Glomerular visceral epithelial cell (primary cell): Measurements from ENCODE around the gene ZNF283.
"Not testable (repeated sequence)": the region's sequence is repeated elsewhere in the genome, so short reads cannot be mapped to it uniquely, and the experiment has no call there.

Experiments used
- DNase-seq: peaks from one replicate; pipeline ENCODE4 v3.0.0-alpha.2; 2016; ENCODE audit errors: extremely low spot score

Gene ZNF283

DNA sequence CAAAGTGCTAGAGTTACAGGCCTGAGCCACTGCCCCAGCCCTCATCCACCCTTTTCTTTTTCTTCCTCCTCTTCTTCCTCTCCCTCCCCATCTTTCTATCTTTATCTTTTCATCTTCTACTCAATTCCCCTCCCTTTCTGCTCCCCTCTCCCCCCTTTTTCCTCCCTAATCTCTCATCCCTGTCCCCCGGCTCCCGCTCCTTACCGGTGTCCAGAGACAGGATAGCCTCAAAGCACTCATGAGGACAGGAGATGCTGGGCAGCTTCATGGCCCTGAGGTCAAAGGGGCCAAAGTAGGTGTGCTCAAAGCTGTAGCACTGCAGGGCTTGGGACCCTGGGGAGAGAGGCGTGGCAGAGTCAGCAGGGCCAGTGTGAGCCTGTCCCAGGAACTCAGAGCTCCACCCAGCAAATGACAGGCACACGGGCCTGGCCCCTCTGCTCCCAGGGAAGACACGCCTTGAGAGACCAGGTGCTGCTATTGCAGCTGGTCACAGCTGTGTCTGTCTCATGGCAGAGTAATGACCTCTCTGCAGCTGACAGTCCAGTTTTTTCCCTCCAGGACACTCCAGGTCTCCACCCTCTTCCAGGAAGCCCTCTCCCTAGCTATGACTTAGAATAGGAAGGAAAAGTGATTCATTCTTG, 27.5 kb upstream of the ZNF283 start:
- DNase-seq, result no peak

DNA sequence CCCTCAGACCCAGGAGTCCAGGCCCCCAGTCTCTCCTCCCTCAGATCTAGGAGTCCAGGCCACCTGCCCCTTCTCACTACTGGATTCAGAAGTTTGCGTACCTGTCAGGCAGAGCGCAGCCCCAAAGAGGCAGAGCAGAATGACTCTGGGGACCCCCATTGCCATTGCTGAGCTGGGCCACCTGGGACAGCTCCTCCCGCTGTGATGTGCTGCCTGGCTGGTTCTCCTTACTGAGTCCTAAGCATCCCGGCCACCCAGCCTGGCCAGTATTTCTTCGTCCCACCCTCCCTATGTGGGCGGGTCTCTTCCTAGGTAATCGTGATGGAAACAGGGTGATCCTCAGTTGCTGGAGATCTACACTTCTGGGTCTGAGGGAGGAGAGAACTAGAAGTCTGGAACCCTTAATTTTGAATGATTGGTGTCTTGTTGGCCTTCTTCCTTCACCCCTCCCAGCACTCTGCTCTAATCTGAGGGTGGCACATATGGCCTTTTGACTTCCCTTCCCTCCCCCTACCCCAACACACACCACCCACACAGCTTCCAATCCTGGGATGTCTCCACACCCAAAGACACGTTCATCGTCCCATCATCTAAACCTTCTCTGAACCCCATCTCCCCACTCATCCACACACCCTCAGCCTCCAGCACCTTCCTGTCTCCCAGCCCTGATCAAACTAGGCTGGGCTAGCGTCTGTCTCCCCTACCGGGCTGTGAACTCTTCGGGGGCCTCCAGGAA, 24.7 kb upstream of the ZNF283 start, which contains the start of gene LYPD5:
TSS of gene LYPD5 (minus strand) at position 232 of the 736 bp plus-strand sequence. CDS start at position 165, 67 bp downstream.
- DNase-seq, result no peak

- no peak for DNase-seq
Observed at GRCh38 chr19:43804432-43804831, 22.7 kb upstream of the ZNF283 start.

GRCh38 chr19:43806401-43806800, 20.7 kb upstream of the ZNF283 start:
- DNase-seq, result not testable (repeated sequence)

- no peak for DNase-seq
Observed at GRCh38 chr19:43806848-43807247, 20.3 kb upstream of the ZNF283 start.

- no peak for DNase-seq
Observed at GRCh38 chr19:43807651-43808050, 19.5 kb upstream of the ZNF283 start.

DNA sequence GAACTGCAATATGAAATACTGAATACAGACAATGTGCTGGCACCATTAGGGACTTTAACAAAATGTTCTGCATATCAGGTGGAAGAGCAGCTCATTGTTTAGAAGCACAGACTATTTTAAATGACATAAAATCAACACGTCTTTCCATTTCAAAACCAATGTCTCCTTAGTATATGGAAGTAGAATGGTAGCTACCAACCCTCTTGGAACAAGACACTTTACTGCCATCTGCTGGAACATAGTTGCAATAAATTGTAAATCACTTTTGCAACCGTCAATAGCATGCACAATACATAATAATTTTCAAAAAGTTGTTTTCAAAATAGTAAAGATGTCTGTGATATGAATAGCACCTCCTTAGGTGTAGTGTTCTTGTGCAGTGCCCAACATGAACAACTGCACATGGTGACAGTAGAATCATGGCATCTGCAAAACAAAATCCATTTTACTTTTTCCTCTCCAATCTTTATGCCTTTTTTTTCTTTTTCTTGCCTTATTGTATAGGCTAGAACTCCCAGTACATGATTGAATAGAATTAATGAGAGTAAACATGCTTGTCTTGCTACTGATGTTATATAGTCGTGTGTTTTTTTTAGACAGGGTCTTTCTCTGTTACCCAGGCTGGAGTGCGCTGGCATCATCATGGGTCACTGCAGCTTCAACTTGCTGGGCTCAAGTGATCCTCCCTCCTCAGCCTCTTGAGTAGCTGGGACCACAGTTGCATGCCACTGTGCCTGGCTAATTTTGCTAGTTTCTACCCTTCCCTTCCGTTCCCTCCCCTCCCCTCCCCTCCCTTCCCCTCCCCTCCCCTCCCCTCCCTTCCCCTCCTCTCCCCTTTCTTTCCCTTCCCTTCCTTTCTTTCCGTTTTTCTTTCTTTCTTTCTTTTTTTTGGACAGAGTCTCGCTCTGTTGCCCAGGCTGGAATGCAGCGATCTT, 17.1 kb upstream of the ZNF283 start:
- peak; percentile 50 for DNase-seq

DNA sequence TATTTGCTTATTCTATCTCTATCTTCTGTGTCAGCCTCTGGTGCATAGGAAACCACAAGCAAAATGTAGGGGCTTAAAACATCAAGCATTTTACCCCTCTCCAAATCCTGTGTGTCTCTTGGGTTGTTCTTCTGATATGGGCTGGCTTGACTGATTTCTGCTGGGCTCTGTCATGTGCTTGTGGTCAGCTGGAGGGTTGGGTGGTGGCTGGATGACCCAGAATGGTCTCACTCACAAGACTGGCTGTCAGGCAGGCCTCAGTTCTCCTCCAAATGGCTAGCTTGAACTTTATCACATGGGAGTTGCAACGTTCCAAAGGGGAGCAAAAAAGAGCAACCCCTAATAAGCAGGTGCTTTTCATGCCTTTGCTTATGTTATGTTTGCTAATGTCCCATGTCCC, 15.3 kb upstream of the ZNF283 start:
- no peak for DNase-seq

DNA sequence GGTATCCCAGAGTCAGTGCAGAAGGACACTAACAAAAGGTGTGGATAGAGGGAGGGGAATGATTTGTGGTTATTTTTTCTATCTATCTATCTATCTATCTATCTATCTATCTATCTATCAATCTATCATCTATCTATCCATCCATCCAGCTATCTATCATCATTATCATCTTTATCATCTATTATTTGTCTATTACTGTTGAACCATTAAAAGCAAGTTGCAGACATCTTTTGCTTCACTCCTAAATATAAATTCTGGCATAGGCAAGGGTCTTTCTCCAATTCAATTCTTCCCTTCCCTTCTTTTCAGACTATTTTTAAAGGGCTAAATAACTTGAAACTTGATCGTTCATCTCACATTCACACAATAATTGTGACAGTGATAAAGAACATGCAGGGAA, 14.9 kb upstream of the ZNF283 start:
- no peak for DNase-seq

GRCh38 chr19:43812688-43813087, 14.4 kb upstream of the ZNF283 start:
- no peak for DNase-seq

- no peak for DNase-seq
Observed at GRCh38 chr19:43814663-43815352, 12.3 kb upstream of the ZNF283 start.

- DNase-seq, result not testable (repeated sequence)
Observed at GRCh38 chr19:43817454-43817853, 9.7 kb upstream of the ZNF283 start.

GRCh38 chr19:43818500-43818899, 8.6 kb upstream of the ZNF283 start:
- no peak for DNase-seq

DNA sequence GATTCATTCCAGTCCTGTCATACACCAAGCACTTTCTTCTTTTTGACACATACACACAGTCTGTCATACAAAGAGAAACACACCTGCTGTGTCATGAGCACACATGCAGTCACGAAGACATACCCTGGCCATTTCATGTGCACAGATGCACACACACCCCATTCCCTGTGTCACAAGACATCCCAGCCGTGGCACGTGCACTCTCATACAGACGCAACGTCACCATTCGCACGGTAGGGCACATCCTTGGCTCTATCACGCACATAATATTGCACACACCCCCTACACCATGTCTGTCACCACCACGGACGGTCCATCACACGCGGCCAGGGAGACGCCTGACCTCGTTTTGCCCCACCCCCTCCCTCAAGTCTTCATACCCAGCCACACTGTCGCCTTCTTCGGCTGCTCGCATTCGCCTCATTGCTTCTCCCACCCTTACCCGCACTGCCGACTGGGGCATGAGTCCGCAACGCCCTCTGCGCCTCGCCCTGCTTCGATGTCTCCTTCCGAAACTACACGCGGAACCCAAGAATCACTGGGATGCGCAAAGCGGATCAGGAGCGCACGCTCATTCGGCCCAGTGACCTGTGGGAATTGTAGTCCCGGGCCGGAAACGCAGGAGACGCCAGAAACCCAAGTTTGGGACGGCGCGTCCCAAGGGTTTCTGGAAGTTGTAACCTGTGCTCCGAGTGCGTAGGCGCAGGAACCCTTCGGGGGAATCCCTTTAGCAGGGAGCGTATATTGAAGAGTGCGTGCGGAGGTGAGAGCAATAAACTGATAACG, 6.8 kb upstream of the ZNF283 start:
- no peak for DNase-seq

- DNase-seq, result no peak
Observed at GRCh38 chr19:43820884-43821215, 6.3 kb upstream of the ZNF283 start.

DNA sequence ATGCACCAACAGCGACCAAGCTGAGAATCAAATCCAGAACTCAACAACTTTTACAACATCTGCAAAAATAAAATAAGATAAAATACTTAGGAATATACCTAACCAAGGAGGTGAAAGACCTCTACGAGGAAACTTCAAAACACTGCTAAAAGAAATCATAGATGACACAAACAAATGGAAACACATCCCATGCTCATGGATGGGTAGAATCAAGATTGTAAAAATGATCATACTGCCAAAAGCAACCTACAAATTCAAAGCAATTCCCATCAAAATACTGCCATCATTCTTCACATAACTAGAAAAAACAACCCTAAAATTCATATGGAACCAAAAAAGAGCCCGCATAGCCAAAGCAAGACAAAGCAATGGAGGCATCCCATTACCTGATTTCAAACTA, 3.3 kb upstream of the ZNF283 start:
- not testable (repeated sequence) for DNase-seq

- not testable (repeated sequence) for DNase-seq
Observed at GRCh38 chr19:43824572-43824971, 2.5 kb upstream of the ZNF283 start.

DNA sequence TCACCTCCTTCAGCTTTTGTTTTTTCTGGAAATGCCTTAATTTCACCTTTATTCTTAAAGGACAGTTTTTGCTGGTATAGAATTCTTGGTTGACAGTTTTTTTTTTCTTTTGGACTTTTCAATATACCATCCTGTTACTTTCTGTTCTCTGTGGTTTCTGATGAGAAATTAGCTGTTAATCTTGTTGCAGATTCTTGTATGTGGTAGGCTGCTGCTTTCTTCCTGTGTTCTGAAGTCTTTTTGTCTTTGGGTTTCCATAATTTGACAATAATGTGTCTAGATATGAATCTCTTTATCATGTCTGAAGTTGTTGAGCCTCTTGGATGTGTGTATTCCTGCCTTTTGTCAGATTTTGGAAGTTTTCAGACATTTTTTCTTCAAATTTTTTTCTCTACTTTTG, 12.0 kb downstream of the ZNF283 start:
- DNase-seq, result no peak

- no peak for DNase-seq
Observed at GRCh38 chr19:43842007-43842406, 14.9 kb downstream of the ZNF283 start.

- no peak for DNase-seq
Observed at GRCh38 chr19:43847246-43847645, 20.1 kb downstream of the ZNF283 start.

- DNase-seq, result peak; percentile 12
Observed at GRCh38 chr19:43847884-43848283, 20.8 kb downstream of the ZNF283 start.
